Right lung (tissue), 5 donors: ENCODE results near the gene GHR. TPM values are rescaled to one million over a fixed set of nuclear protein-coding genes. Genes with fewer than 3 reads are reported as not detected.
A peak's percentile ranks its signal among the peaks of the same experiment; 100 is the strongest.

Experiments used
- DNase-seq, 2 donors: peaks; one replicate each; pipeline ENCODE4 v3.0.0-alpha.2; 2013
- polyA plus RNA-seq, 5 donors: library from polyadenylated mRNA; unstranded; fragments of 120-200 nt; gene quantifications; one replicate each; pipeline versions ENCODE4 v1.2.1 to v1.2.3, GENCODE V29; 2013; ENCODE audit warnings: inconsistent platforms in 1 of 5, low replicate concordance in 1 of 5; ENCODE audit not compliant: insufficient read length in 5 of 5, insufficient read depth in 1 of 5

The GHR gene
- polyA plus RNA-seq, 5 donors, result 18.2 to 35.0 (median 29.2) TPM

DNA sequence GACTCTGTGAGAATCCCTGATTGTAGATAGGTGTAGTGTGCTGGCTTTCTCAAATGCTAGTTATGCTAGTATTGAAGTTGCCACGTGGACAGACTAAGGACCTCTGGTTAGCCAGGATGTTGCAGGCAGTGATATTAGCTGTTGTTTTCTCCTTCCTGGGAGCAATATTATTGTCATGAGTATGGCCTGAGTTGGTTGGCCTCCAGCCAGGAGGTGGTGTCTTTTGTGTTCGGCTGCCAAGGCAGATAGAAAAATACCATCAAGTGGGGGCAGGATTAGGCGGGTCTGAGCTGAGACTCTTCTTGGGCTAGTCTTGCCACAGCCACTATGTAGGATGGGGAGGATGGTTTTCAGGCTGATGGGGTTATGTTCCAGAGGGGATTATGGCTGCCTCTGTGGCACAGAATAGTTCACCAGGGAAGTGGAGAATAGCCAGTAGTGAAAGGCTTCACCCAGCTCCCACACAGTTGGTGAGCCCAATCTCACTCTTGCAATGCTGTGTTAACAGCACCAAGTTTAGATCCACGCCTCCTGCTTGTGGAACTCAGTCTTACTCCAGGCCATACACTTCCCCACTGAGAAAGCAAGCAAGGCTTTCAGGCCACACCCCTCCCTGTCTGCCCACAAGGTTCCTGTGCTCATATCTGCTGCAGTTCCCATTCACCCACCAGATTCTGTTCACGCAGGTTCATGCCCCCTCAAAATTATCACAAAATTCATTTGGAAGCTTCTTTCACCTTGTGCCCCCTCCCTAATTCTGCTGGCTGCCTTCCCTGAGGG, 31.2 kb downstream of the GHR start:
- no peak for DNase-seq

DNA sequence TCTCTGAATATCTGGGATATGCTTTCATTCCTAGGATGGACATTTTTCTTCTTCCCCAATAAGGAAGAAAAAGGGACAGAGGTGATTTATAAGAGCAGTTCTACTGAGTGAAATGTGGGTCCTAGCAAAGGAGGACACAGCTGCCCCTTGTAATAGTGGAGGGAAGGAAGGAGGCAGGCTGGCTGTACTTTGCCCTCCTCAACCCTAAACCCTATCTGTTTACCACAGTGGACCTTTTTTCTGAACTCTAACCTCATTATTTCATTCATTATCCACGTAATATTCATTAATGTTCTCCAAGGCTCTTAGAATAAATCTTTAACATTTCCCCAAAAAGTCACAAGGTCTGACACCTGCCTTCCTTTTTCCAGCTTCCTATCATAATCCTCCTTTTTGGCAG, 37.8 kb downstream of the GHR start:
- no peak for DNase-seq

DNA sequence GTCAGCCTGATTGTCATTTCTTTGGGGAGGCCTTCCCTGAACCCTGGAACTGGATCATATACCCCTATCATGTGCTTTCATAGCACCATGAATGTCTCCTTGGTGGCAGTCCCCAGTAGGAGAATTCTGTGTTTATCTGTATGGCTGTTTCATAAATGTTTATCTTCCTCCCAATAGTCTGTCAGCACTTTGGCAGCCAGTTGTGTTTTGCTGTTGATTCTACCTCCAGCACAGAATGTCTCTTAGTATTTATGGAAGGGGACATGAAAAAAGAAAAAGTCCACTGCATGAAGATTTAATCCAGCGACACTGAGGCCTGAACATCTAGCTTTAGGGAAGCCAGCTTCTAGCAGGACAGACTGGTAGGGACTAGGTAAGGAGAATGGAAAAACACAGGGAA, 38.3 kb downstream of the GHR start:
- no peak for DNase-seq

DNA sequence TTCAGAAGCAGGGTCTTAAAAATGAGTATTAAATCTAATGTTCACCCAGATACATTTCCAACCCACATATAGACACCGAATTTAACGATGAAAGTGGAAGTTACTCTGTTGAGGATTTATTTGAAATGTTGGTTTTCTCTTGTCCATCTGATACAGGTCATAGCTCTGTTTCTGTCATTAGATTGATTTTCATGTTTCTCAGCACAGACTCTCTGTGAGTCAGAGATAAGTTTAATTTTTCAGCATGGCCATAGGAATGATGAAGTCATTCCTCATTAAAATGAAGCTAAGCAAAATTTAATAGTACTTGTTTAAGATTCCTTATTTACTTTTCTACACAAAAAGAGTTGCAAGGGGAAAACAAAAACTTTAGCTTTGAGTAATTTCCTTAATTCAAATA, 38.8 kb downstream of the GHR start:
- no peak for DNase-seq

DNA sequence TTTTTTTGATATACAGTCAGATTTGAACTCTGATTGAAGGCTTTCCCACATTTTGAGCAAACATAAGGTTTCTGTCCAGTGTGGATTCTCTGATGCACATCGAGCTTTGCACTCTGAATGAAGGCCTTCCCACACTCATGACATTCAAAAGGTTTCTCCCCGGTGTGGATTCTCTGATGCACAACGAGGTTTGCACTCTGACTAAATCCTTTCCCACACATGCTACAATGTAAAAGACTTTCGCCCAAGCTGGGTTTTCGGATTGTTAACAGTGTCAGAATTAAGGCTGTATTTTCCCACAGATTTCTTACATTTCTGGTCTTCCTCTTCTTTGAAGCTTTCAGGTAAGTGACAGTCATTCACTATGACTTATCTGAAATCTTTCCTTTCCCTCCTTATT, 44.3 kb downstream of the GHR start:
- no peak for DNase-seq

DNA sequence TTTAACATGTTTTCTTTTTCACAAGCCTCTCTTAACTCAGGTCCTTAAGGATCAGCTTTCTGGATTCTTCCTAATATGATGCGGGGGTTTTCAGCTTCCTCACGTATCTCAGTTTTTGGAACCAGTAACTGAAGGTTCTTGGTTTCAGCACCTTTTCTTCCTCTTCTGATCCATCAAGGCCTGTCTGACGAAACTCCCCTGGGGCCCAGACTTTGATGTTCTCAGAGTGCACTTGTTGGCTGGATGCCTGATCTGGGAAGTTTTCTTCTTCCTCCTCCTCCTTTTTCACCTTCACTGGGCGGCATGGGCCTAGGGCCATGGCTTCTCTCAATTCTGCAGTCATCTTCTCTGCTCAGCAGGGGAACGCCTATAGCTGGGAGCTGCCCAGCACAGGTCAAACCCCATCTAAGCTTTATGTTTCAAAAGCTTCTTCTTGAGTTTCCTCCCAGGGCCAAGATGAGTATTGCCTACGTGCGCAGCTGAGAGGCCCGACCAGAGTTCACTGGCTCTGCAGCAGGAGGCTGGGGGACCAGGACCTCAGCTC, 44.8 kb downstream of the GHR start:
- DNase-seq, result no peak

DNA sequence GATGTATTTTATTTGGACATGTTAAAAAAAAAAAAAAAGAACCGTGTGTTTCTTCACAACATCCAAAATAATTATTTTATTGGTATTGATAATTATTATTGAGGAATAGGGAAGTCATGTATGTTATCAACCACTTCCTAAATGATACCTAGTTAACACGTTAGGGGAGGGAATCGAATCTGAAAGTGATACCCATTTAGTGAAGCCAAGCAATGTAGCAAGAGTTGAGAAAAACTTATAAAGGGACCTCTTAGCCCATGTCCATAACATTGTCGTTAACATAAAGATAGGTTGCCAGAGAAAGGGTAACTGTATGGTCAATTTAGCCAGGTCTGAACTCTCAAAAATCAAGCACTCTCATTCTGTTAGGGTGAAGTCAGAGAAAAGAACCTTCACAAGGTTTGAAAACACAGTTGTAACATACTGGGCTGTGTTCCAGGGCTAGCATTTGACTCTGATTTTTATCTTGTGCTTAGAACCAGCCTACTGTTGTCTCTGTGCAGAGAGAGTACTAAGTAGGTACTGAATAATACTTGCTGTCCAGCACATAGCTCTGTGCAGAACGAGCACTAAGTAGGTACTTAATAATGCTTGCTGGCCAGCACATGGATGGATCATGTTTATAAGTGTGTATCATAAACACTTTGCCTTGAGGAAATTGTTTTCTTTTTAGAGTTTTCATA, 60.4 kb downstream of the GHR start:
- no peak for DNase-seq

DNA sequence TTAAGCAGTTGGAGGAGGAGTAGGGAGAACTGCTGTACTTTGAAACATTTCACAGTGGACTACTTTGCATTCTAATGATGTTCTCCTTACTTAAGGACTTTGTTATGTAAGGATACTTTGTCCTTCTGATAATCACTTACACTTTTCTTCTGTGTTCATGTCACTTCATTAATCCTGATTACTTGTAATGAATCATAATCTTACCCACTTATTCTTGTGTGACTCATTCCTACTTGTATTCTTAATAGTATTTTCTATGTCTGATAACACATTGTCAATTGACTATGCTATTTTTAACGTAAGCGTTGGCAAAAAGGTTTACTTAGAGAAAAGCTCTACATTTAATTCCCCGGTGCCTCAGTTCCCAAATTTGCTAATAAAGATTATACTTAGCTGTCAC, 63.8 kb downstream of the GHR start:
- DNase-seq, result no peak

DNA sequence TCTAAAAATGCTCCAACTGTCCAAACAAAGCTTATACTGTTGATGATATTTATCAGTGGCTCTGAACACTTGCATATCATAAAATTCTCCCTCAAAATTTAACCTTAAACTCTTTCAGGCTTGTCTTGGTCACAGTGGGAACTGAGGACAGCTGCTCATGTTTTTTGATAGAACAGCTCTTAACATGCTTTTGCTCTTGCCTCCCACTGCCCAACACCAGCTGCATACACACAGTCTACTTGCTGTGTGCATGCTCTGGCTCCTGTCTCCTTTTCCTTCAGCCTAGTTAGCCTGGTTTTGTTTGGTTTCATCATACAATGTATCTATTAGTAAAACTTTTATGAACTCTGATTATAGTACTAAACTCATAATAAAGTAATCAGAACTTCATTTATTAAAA, 64.6 kb downstream of the GHR start:
- no peak for DNase-seq

DNA sequence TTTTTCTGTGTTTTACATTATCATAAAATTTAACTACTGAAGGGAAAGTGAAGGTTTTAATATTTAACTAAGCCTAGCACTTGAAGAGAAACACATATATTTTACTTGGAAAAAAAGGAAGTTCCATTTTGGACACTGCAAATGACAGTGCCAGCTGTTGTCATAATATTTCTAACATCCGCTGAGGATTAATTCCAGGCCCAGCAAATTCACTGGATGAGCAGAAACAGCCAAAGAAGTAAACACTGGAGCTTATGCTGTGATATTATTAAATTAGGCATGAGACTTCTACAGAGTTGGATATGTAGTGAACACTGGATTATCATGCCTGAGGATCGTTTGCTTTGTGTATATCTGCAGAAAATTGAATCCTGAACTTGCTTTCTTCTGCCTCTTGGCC, 67.6 kb downstream of the GHR start:
- DNase-seq, result no peak

DNA sequence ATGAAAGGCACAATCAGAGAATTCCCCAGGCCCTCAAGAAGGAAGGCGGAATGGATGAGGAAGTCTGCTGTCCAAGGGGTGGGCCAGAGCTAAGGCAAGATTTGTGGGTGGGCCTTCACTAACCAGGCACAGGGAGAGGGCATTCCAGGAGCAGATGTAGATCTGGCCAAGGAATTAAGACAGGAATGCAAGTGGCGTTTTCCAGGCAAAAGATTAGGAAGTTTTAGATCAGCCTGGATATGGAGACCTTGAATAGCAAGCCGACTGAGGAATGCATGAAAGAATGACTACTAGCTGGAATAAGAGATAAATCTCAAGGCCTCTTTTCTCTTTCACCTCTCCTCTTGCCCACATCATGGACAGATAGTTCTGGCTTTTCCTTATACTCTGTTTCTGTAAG, 68.5 kb downstream of the GHR start:
- DNase-seq, result no peak

DNA sequence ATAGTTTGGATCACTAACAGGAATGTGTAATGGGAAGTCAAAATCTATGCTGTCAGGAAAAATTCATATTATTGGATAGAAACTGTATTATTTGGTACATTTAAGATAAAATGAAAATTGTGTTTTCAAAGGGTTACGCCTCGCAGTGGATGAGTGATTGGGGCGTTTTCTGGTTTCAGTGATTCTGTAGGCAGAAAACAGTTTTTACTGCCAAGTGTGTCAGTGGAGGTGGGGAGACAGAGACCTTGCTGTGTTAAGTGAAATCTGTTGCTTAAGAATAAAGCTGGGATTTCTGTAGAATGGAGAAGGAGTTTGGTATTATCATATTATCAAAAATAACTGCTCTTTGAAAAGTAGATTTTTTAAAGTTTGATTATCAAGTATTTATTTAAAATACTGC, 69.7 kb downstream of the GHR start:
- no peak for DNase-seq

DNA sequence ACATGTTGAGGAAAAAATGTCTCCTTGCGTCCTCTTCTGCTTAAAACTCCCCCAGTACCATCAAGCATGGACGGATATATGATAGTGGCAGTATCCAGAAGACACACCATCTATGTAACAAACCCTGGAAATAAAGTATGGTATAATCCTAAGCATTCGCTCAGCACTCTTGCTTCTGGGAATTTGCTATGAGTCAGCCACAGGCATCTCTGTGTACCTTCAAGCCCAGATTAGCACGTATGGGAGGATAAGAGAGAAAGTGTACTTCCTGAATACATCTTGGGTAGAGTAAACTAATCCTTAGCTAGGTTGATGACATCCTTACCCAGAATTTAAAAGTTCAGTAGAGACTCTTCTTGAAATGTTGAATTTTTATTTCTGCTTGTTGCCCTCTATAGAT, 71.2 kb downstream of the GHR start:
- no peak for DNase-seq

DNA sequence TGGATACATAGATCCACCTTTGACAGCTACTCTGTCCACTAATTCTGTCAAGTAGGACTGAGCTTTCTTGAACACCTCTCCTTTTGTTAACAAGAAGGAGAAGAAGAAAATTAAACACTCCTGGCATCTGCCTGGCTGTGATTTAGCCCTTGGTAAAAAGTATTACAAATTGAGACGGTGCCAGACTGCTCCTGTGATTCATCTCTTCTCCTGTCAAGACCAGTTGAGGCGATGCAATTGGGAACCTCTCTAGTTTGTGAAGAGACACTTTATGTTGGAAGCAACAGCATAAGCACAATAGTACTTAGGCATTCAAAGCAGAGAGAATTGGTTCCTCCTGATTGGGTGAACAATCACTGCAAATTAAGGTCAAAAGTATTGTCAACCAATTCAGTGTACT, 72.7 kb downstream of the GHR start:
- DNase-seq, result no peak

DNA sequence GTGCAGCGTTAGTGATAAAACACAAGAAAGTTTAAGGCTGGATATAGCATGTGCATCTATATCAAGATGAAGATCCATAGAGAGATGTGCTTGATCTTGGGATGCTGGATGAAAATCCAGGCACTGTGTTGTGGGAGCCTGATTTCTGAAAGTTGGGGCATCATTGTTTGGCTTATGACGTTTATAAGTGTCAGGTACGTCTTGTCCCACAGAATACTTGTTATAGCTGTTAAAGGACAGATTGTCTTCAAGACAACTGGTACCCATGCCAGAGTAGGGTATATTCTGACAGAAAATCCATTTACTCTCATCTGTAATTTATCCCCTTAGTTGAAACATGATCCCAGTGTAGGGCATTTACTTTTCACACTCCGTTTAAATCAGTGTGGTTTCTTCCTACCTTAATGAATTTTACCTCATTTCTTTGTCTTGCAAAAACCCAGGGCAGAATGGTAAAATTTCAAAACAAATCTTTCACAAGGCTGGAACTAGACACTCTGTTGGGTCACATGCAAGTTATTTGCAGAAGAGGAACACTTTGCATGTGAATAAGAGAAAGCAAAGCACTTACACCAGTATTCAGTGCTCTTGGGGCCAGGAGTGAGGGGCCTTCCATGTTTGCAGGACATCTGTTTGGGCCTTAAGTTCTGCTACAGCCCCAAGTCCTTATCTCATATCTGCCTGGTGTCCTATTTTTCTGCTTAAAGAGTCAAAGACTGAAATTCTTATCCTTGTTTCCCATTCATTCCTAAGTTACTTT, 73.3 kb downstream of the GHR start:
- no peak for DNase-seq

DNA sequence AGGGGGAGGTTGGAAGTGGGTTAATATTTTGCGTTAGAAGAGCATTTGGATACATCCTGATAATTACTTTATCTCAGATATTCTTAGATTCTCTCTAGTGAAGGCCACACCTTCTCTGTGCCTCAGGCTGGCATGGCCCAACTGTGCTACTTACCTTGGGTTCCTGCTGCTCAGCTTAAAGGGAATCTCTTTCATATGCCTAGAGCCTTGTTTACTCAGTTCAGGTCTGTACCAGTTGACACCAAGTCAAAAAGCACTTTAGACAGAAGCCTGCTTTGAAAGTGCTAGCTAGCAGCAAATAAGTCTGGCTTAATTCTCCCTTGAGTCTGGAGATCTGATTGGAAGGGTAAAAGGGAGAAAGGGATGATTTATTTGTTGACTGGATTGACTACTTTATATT, 74.8 kb downstream of the GHR start:
- no peak for DNase-seq

DNA sequence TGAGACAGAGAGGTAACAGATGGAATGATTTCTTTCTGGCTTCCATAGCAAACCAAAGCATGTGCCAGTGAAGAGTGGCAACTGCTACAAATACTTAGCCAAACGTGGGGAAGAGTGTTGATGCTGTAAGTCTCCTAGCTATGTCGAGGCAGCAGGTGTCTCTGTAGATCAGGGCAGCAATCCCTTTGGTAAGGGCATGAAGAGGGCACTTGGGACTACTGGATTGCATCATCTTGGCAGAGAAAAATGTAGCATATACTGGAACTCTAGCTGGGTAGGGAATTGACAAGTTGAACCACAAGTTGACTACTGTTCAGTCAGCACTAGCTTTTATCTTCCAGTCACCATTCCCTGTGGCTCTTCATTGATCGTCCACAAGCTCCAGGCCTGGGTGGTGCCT, 75.8 kb downstream of the GHR start:
- DNase-seq, result no peak

DNA sequence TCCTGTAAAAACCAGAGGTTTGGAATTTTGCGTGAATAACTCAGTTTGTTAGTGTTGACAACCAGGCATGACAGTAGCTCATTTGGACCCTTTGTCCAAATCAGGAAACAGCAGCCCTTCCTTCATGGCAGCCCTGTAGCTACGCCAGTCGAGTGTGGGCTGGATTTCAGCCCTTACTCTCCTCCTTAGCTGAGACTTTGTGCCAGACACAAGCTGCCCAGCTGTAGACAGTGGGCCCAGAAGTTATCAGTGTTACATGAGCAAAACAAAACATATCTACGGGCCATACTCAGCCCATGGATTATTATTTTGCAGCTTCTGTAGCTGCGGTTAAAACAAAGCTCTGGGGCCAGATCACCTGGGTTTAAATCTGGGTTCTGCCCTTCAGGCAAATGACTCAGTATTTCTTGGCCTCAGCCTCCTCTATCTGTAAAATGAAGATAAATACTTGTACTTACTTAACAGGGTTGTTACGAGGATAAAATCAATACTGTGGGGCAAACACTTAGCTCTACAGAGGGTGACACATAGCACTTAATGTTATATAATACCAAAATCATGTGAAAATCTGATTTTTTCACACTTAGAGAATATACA, 76.9 kb downstream of the GHR start:
- DNase-seq, result no peak

DNA sequence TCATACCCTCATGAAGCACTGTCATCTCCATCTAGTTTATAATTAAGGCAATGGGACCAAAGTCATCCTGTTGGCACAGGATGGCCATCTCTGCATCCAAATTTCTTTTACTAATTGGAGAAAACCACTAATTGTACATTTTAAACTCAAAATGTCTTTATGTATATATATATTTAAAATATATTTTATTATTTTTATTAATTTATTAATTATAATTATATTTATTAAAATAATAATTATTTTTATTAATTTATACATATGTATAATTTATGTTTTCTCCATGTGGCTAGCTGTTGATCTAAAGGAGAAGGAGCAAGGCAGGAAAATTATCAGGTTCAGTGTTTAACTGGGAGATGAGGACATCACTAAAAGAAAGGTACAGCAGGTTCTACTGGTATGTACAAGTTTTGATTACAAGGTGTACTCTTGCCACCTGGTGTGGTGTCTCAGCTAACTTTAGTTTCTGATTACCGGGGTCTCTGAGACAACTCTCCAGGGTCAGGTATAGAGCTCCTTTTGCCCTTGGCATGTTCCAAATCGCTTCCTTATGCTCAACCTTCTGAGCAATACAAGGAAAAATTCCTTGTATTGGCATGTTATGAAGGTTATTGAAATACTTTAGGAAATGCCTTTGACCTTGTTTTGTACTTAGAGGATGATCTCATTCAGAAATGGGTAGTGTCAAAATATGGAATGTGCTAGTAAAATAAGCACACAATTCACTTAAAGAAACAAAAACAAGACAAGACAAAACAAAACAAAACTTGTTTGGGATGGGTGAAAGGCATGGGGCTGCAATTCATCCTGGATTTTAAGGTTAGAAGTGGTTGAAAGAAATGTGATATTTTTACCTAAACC, 79.6 kb downstream of the GHR start:
- DNase-seq, result no peak

DNA sequence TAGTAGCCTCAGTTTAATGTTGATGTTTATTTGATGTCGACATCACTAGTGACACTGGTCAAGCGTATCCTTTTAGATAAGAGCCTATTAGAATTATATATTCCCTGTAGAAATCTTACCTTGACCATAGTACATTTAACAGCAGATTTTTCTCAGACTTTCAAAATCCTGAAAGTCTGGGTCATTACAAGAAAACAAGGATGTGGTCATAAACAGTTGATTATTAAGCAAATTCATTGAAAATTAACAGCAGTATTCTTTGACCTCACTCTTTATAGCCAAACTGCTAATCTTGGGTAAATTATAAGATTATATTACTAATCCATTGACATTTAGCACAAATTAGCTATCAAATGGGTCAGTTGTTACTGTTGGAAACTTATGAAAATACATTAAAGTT, 83.4 kb downstream of the GHR start:
- no peak for DNase-seq

DNA sequence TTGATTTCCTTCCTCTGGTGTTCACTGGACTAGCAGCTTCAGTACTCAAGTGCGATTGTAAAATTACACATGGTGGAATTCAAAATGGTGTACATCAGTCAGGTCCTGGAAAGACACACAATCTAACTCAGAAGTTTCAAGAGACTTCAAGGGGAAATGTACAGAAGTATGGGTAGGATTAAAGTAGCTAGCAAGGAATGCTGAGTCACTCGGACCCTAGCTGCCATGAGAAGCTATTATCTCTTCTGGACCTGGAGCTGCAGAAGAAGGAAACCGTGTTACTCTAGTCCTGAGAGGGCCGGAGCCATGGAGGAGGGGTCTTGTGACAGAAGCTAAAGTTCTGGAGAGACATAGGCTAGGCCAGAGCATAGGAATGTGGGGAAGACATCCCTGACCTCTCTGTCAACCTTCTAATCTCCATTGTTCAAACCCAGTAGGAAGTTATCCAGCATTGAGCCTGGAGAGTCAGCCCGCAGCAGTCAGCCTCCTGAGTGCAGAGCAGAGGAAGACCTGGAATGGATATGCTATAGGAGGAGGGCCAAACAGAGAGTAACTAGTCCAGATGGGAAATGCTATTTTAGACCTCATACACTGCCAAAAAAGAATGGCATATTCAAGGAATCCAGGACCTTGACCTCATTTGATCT, 84.3 kb downstream of the GHR start:
- DNase-seq, result peak; percentile 60 to 71
